HepG2 (cell line): ENCODE measurements around the gene ADARB2.

ENCODE experiments used
- EP300 ChIP-seq, 3 experiments: sonication (generic) in 1 of 3; formaldehyde crosslinking in 1 of 3; IDR thresholded peaks; 2 replicates each; pipeline versions ENCODE4 v1.5.1 to v1.6.1; 2011 to 2020; ENCODE audit warnings: low read depth in 2 of 3, low read length in 2 of 3, borderline replicate concordance in 1 of 3, improper control_type of control experiment in 1 of 3, mild to moderate bottlenecking in 1 of 3, missing genetic modification reagents in 1 of 3, moderate library complexity in 1 of 3
- FOXM1 ChIP-seq: sonication (generic); formaldehyde crosslinking; IDR thresholded peaks from 2 replicates; pipeline ENCODE4 v1.5.0; 2020; ENCODE audit warnings: missing genetic modification reagents
- JUND ChIP-seq: sonication (generic); formaldehyde crosslinking; IDR thresholded peaks from 2 replicates; pipeline ENCODE4 v1.8.0; 2022; ENCODE audit warnings: mild to moderate bottlenecking, missing genetic modification reagents
- KDM4B ChIP-seq: sonication (generic); formaldehyde crosslinking; IDR thresholded peaks from 2 replicates; pipeline ENCODE4 v1.4.0; 2020; ENCODE audit warnings: missing genetic modification reagents
- MAFK ChIP-seq, 2 experiments: IDR thresholded peaks in 1 of 2; conservative IDR thresholded peaks in 1 of 2; 2 replicates each; pipeline ENCODE4 v1.6.1; 2011; ENCODE audit warnings: improper control_type of control experiment in 2 of 2, low read length in 2 of 2
- POLR2AphosphoS2 ChIP-seq: IDR thresholded peaks from 2 replicates; pipeline ENCODE4 v1.6.1; 2011; ENCODE audit warnings: low read depth, low read length, improper control_type of control experiment
- TF ChIP-seq, protein P1 (sequence below): sonication (generic); formaldehyde crosslinking; IDR thresholded peaks from 2 replicates; pipeline ENCODE4 v1.4.0; 2020; ENCODE audit warnings: missing genetic modification reagents, borderline replicate concordance
- TF ChIP-seq, protein P2 (sequence below): sonication (generic); formaldehyde crosslinking; conservative IDR thresholded peaks from 2 replicates; pipeline ENCODE4 v1.4.0; 2020; ENCODE audit warnings: mild to moderate bottlenecking, missing genetic modification reagents, moderate library complexity
- TF ChIP-seq, protein P3 (sequence below): sonication (generic); formaldehyde crosslinking; IDR thresholded peaks from 2 replicates; pipeline ENCODE4 v1.4.0; 2020; ENCODE audit warnings: missing genetic modification reagents, borderline replicate concordance
- TF ChIP-seq, protein P4 (sequence below): sonication (generic); formaldehyde crosslinking; IDR thresholded peaks from 2 replicates; pipeline ENCODE4 v1.5.0; 2020; ENCODE audit warnings: mild to moderate bottlenecking, missing genetic modification reagents, moderate library complexity

DNA sequence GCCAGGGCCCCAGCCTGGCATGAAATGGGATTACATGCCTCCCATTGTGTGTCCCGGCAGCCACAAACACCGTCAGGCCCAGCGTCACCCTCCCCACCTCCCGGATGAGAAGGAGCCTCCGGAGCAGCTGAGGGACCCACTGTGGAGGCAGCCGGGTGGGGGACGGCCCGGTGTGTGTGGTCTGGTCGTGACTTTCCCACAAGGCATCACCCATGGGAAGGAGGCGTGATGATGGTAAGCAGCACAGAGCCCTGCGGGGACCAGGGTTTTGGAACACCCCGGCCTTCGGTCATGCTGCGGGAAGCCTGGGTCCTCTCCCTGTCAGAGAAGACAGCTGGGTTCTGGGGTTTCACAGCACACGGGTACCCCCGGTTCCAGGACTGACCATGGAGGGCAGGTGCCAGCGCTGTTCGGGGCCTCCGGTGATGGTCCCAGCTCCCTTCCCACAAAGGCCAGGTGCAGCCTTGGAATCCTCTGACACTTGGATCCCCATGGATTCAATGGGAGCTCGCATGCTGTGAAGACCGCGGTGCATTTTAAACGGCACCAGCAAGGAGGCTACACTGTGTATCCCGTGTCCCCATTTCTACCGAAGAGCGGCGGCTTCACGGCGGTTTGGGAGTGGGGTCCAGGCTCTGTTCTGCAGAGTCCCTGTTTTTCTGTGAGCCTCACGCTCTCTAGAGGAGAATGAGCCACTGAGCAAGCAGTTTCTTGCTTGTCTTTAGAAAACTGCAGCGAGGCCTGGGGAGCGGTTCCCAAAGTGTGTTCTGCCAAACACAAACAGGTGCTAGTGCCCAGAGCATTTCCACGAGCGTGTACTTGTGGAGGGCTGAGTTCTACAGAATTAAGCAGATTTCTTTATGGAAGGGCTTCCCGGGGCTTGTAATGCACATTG, 336.0 kb downstream of the ADARB2 start:
- TF ChIP-seq, protein P1, sequence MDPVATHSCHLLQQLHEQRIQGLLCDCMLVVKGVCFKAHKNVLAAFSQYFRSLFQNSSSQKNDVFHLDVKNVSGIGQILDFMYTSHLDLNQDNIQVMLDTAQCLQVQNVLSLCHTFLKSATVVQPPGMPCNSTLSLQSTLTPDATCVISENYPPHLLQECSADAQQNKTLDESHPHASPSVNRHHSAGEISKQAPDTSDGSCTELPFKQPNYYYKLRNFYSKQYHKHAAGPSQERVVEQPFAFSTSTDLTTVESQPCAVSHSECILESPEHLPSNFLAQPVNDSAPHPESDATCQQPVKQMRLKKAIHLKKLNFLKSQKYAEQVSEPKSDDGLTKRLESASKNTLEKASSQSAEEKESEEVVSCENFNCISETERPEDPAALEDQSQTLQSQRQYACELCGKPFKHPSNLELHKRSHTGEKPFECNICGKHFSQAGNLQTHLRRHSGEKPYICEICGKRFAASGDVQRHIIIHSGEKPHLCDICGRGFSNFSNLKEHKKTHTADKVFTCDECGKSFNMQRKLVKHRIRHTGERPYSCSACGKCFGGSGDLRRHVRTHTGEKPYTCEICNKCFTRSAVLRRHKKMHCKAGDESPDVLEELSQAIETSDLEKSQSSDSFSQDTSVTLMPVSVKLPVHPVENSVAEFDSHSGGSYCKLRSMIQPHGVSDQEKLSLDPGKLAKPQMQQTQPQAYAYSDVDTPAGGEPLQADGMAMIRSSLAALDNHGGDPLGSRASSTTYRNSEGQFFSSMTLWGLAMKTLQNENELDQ (CRISPR knock-in tag), result no peak
- TF ChIP-seq, protein P2, sequence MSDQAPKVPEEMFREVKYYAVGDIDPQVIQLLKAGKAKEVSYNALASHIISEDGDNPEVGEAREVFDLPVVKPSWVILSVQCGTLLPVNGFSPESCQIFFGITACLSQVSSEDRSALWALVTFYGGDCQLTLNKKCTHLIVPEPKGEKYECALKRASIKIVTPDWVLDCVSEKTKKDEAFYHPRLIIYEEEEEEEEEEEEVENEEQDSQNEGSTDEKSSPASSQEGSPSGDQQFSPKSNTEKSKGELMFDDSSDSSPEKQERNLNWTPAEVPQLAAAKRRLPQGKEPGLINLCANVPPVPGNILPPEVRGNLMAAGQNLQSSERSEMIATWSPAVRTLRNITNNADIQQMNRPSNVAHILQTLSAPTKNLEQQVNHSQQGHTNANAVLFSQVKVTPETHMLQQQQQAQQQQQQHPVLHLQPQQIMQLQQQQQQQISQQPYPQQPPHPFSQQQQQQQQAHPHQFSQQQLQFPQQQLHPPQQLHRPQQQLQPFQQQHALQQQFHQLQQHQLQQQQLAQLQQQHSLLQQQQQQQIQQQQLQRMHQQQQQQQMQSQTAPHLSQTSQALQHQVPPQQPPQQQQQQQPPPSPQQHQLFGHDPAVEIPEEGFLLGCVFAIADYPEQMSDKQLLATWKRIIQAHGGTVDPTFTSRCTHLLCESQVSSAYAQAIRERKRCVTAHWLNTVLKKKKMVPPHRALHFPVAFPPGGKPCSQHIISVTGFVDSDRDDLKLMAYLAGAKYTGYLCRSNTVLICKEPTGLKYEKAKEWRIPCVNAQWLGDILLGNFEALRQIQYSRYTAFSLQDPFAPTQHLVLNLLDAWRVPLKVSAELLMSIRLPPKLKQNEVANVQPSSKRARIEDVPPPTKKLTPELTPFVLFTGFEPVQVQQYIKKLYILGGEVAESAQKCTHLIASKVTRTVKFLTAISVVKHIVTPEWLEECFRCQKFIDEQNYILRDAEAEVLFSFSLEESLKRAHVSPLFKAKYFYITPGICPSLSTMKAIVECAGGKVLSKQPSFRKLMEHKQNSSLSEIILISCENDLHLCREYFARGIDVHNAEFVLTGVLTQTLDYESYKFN (CRISPR knock-in tag), result no peak
- TF ChIP-seq, protein P3, sequence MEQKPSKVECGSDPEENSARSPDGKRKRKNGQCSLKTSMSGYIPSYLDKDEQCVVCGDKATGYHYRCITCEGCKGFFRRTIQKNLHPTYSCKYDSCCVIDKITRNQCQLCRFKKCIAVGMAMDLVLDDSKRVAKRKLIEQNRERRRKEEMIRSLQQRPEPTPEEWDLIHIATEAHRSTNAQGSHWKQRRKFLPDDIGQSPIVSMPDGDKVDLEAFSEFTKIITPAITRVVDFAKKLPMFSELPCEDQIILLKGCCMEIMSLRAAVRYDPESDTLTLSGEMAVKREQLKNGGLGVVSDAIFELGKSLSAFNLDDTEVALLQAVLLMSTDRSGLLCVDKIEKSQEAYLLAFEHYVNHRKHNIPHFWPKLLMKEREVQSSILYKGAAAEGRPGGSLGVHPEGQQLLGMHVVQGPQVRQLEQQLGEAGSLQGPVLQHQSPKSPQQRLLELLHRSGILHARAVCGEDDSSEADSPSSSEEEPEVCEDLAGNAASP, result no peak
- TF ChIP-seq, protein P4, sequence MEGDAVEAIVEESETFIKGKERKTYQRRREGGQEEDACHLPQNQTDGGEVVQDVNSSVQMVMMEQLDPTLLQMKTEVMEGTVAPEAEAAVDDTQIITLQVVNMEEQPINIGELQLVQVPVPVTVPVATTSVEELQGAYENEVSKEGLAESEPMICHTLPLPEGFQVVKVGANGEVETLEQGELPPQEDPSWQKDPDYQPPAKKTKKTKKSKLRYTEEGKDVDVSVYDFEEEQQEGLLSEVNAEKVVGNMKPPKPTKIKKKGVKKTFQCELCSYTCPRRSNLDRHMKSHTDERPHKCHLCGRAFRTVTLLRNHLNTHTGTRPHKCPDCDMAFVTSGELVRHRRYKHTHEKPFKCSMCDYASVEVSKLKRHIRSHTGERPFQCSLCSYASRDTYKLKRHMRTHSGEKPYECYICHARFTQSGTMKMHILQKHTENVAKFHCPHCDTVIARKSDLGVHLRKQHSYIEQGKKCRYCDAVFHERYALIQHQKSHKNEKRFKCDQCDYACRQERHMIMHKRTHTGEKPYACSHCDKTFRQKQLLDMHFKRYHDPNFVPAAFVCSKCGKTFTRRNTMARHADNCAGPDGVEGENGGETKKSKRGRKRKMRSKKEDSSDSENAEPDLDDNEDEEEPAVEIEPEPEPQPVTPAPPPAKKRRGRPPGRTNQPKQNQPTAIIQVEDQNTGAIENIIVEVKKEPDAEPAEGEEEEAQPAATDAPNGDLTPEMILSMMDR (CRISPR knock-in tag), result no peak
- TF ChIP-seq KDM4B (CRISPR knock-in tag), result no peak
- no peak for TF ChIP-seq FOXM1
- no peak for TF ChIP-seq EP300 (IDR thresholded peaks at IDR 0.05; ENCODE audit: low read depth in 2 of 2, low read length in 2 of 2)
- no peak for TF ChIP-seq EP300 (CRISPR knock-in tag; IDR thresholded peaks at IDR 0.05; ENCODE audit: borderline replicate concordance)
- no peak for TF ChIP-seq JUND
- TF ChIP-seq MAFK (conservative IDR thresholded peaks at IDR 0.05 in 1 of 2, IDR thresholded peaks at IDR 0.05 in 1 of 2; ENCODE audit: low read length in 2 of 2), result no peak
- TF ChIP-seq POLR2AphosphoS2, result no peak
